Ishikawa (cell line): ENCODE results near the gene DDN.

Source experiments
- CEBPB ChIP-seq: IDR thresholded peaks from 2 replicates; pipeline ENCODE4 v1.6.1; 2012
- CREB1 ChIP-seq: IDR thresholded peaks from 2 replicates; pipeline ENCODE4 v1.6.1; 2012; ENCODE audit warnings: low read depth
- EGR1 ChIP-seq: IDR thresholded peaks from 2 replicates; pipeline ENCODE4 v1.6.1; 2012
- EP300 ChIP-seq: IDR thresholded peaks from 2 replicates; pipeline ENCODE4 v1.6.1; 2012; ENCODE audit warnings: borderline replicate concordance
- FOXM1 ChIP-seq: IDR thresholded peaks from 2 replicates; pipeline ENCODE4 v1.6.1; 2012; ENCODE audit warnings: low read depth, borderline replicate concordance
- MAX ChIP-seq: IDR thresholded peaks from 2 replicates; pipeline ENCODE4 v1.6.1; 2012
- NFIC ChIP-seq: IDR thresholded peaks from 2 replicates; pipeline ENCODE4 v1.6.1; 2012
- RAD21 ChIP-seq: IDR thresholded peaks from 2 replicates; pipeline ENCODE4 v1.6.1; 2012; ENCODE audit warnings: low read depth
- REST ChIP-seq: IDR thresholded peaks from 2 replicates; pipeline ENCODE4 v1.6.1; 2012; ENCODE audit warnings: low read depth, mild to moderate bottlenecking
- TAF1 ChIP-seq: IDR thresholded peaks from 2 replicates; pipeline ENCODE4 v1.6.1; 2012; ENCODE audit warnings: low read depth, mild to moderate bottlenecking
- TCF12 ChIP-seq: IDR thresholded peaks from 2 replicates; pipeline ENCODE4 v1.6.1; 2012; ENCODE audit warnings: low read depth
- USF1 ChIP-seq: IDR thresholded peaks from 2 replicates; pipeline ENCODE4 v1.6.1; 2012
- YY1 ChIP-seq: IDR thresholded peaks from 2 replicates; pipeline ENCODE4 v1.6.1; 2012; ENCODE audit warnings: low read depth
- ZBTB7A ChIP-seq: IDR thresholded peaks from 2 replicates; pipeline ENCODE4 v1.6.1; 2012; ENCODE audit warnings: low read depth

Gene DDN

DNA sequence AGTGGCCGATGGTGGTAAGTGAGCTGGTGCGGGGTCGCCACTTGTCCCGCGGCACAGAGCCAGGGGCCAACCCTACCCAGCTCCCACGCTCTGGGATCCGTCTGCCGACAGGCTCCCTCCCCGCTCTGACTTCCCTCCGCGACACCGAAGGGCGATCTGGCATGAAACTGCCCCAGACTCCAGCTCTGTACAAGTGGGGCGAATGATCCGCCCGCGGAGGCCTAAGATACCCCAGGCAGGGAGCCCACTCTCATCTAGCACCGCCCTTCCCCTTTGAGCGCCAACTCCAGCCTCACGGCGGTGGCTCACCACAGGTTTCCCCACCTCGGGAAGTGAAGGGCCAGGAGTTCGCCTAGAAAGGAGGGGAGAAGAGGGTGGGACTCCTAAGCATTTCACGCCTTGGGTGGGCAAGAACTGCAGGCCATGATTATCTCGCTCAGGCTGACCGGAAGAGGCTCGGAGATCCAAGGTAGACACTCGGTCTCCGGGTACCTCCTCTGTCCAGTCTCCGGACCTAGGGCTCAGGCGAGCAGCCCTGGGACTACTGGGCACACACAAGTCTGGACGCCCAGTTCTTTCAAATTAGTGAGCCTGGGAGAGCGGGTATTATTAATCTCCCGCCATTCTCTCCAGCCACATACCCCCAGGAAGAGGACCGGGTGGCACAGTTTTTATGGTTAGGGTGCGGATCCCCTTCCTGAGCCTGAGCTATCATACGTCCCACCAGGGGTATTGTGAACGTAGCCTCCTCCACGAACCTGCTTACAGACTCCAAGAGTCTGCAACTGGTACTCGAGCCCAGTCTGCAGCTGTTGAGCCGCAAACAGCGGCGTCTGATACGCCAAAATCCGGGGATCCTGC, 20.2 kb downstream of the DDN start:
- TF ChIP-seq REST (no peak), CREB1 (no peak), CEBPB (no peak), TAF1 (no peak), MAX (no peak; the same call in 1 of the 2 replicates), RAD21 (no peak), YY1 (no peak), ZBTB7A (no peak), EP300 (no peak), EGR1 (no peak), FOXM1 (no peak)

DNA sequence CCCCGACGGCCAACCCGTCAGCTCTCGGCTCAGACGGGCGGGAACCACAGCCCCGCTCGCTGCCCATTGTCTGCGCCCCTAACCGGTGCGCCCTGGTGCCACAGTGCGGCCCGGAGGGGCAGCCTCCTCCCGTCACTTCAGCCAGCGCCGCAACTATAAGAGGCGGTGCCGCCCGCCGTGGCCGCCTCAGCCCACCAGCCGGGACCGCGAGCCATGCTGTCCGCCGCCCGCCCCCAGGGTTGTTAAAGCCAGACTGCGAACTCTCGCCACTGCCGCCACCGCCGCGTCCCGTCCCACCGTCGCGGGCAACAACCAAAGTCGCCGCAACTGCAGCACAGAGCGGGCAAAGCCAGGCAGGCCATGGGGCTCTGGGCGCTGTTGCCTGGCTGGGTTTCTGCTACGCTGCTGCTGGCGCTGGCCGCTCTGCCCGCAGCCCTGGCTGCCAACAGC, 20.9 kb downstream of the DDN start, which contains the start of gene WNT1:
Gene WNT1, plus strand, starts transcription at position 32 of the 450 bp plus-strand sequence. Its CDS starts 329 bp downstream, at position 361.
- TF ChIP-seq NFIC = no peak
- no peak for TF ChIP-seq REST
- TF ChIP-seq CREB1 = no peak
- TF ChIP-seq ZBTB7A = no peak
- no peak for TF ChIP-seq EGR1

DNA sequence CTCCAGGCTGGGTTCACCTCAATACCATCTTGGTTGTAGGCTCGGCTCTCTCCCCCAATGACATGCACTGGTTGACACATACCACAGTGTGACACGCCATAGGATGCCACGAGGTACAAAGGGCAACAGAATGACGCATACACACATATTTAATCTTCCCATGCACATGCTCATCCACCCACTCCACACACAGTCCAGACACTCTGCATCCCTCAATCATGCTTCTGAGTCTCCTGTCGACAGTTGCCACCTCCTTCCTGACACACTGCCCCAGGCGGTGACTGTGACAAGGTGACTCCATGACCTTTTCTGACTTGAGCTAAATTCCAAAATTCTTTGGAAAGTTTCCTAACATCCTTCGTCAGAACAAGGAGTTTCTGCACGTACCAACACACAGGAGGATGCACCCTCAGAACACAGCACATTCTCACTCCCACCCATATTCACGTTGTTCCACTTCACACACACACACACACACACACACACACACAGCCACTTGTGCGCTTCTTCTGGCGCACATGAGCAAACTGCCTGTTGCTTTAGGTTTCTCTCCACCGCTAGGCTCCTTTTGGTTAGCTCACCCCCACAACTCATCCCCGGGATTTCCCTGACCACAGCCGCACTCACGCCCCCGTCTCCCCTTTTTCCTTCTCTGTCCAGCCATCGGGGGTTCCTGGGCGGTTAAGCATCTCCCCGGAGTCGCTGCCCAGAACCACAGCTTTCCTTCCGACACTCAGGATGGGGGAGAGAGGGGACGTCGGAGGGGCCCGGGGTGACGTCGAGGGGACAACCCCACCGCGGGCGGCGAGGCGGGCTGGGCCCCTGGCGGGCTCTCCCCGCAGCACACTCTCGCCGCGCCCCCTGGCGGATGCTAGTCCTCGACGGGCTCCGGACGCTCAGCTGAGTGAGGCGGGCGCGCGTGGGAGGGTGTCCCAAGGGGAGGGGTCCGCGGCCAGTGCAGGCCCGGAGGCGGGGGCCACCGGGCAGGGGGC, 21.6 kb downstream of the DDN start:
- no peak for TF ChIP-seq NFIC
- TF ChIP-seq CREB1 = no peak
- no peak for TF ChIP-seq USF1
- TF ChIP-seq RAD21 = peak; percentile 36; the same call in 1 of the 2 replicates
- no peak for TF ChIP-seq CEBPB
- TF ChIP-seq ZBTB7A = peak; percentile 65; the same call in 1 of the 2 replicates
- TF ChIP-seq REST = no peak
- TF ChIP-seq TCF12 = no peak
- TF ChIP-seq MAX = peak; percentile 44; the same call in 1 of the 2 replicates
- no peak for TF ChIP-seq EP300
- peak; percentile 59 for TF ChIP-seq EGR1
- no peak for TF ChIP-seq YY1

- TF ChIP-seq RAD21 = no peak; the same call in 1 of the 2 replicates
- no peak for TF ChIP-seq TAF1
- no peak for TF ChIP-seq REST
- TF ChIP-seq USF1 = no peak
- TF ChIP-seq MAX = no peak
Observed at GRCh38 chr12:48973941-48974673, 25.1 kb downstream of the DDN start.
